GM19238 (cell line): ENCODE measurements around the gene ZNF346.
"Not testable (repeated sequence)": the region's sequence is repeated elsewhere in the genome, so short reads cannot be mapped to it uniquely, and the experiment has no call there.

Source experiments
- DNase-seq: peaks from one replicate; pipeline ENCODE4 v3.0.0; 2011; ENCODE audit warnings: low spot score; ENCODE audit not compliant: insufficient read length

The ZNF346 gene, protein sequence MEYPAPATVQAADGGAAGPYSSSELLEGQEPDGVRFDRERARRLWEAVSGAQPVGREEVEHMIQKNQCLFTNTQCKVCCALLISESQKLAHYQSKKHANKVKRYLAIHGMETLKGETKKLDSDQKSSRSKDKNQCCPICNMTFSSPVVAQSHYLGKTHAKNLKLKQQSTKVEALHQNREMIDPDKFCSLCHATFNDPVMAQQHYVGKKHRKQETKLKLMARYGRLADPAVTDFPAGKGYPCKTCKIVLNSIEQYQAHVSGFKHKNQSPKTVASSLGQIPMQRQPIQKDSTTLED

DNA sequence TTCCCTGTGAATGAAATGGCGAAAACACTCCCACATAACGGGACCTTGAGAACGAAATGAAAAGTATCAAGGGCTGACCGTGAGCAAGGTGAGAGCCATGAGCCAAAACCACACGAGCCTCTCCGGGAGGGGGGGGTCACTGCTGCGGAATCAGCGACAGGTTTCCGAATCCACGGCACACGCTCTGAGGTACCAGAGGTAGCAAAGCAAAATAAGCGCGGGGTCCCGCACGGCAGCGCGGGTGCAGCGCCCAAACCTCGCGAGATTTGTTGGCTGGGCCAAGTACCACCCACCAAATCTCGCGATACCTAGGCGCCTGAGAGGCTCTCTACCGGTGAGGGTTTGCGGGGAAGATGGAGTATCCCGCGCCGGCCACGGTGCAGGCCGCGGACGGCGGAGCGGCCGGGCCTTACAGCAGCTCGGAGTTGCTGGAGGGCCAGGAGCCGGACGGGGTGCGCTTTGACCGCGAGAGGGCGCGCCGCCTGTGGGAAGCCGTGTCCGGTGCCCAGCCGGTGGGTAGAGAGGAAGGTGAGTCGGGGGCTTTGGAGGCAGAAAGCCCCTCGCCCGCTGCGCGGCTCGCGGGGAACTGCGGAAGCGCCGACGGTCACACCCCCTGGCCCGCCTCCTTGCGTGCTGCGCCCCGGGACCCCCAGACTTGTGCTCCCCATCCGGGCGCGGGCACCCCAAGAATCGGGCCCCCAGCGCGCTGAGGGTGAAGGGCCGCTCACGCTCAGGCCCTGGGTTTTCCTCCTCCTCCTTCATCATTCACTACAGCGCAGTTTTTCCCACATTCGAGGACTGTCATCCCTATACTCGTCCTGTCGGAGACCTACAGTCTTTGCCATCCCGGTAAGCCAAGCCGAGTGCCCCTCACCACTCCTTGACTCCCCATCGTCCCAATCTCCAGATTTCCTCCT lies at the start of gene ZNF346:
TSS of gene ZNF346 (plus strand) at position 311 of the 917 bp plus-strand sequence. CDS start at position 354, 43 bp downstream.
- DNase-seq, result peak; percentile 97

- DNase-seq, result no peak
Observed at GRCh38 chr5:176979669-176980068, 42.8 kb upstream of the ZNF346 start.

DNA sequence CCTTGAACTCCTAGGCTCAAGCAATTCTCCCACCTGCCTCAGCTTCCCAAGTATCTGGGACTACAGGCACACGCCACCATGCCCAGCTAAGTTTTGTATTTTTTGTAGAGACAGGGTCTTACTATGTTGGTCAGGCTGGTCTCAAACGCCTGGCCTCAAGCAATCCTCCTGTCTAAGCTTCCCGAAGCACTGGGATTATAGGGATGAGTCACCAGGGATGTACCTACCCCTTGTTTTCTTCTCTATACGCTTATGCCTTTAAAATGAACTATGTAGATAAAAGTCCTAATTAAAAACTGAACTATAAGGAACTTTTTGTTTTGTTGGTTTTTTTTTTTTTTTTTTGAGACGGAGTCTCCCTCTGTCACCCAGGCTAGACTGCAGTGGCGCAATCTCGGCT lies 41.7 kb upstream of the ZNF346 start:
- DNase-seq, result no peak

DNA sequence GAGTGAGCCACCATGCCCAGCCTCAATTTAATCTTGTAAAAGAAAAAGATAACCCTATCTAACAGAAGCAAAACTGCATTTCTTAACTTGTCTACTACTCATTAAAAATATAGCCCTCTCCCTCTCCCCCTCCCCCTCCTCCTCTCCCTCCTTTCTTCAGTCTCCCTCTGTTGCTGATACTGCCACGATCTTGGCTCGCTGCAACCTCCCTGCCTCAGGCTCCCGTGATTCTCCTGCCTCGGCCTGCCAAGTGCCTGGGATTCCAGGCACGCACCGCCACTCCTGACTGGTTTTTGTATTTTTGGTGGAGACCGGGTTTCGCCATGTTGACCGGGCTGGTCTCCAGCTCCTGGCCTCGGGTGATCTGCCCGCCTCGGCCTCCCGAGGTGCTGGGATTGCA lies 39.4 kb upstream of the ZNF346 start:
- DNase-seq, result not testable (repeated sequence)

- not testable (repeated sequence) for DNase-seq
Observed at GRCh38 chr5:176983593-176983992, 38.9 kb upstream of the ZNF346 start.

DNA sequence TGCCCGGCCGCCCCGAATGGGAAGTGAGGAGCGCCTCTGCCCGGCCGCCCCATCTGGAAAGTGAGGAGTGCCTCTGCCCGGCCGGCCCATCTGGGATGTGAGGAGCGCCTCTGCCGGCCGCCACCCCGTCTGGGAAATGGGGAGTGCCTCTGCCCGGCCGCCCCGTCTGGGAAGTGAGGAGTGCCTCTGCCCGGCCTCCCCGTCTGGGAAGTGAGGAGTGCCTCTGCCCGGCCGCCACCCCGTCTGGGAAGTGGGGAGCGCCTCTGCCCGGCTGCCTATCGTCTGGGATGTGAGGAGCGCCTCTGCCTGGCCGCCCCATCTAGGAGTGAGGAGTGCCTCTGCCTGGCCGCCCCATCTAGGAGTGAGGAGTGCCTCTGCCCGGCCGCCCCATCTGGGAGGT lies 38.3 kb upstream of the ZNF346 start:
- DNase-seq, result not testable (repeated sequence)

GRCh38 chr5:176985516-176985915 lies 37.0 kb upstream of the ZNF346 start:
- no peak for DNase-seq

DNA sequence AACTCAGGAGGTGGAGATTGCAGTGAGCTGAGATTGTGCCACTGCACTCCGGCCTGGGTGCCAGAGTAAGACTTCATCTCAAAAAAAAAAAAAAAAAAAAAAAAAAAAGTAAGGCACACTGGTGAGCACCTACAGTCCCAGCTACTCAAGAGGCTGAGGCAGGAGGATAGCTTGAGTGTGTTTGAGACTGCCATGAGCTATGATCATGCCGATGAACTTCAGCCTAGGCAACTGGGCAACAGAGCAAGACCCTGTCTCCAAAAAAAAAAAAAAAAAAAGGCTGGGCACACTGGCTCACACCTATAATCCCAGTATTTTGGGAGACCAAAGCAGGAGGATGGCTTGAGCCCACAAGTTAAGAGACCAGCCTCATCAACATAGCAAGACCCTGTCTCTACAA lies 36.2 kb upstream of the ZNF346 start:
- DNase-seq, result no peak

DNA sequence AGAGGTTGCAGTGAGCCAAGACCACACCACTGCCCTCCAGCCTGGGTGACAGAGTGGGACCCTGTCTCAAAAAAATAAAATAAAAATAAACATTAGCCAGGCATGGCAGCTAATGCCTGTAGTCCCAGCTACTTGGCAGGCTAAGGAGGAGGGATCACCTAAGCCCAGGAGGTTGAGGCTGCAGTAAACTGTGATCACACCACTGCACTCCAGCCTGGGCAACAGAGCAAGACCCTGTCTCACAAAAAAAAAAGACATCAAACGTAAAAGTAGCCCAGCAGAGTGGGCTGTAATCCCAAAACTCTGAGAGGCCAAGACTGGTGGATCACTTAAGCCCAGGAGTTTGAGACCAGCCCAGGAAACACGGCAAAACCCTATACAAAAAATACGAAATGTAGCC lies 34.9 kb upstream of the ZNF346 start:
- DNase-seq, result no peak

GRCh38 chr5:176993081-176993480 lies 29.4 kb upstream of the ZNF346 start:
- DNase-seq, result not testable (repeated sequence)

GRCh38 chr5:176994460-176995121 lies 27.9 kb upstream of the ZNF346 start:
- no peak for DNase-seq

DNA sequence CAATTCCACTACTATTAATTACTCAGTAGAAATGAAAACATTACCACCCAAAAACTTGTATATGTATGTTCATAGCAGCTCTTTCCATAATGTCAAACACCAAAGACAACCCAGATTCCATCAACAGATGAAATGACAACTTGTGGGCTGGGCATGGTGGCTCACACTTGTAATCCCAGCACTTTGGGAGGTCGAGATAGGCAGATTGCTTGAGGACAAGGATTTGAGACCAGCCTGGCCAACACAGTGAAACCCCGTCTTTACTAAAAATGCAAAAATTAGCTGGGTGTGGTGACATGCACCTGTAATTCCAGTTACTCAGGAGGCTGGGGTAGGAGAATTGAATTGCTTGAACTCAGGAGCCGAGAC lies 27.4 kb upstream of the ZNF346 start:
- DNase-seq, result no peak

GRCh38 chr5:176995896-176996767 lies 26.4 kb upstream of the ZNF346 start:
- DNase-seq, result no peak

GRCh38 chr5:176996780-176997179 lies 25.7 kb upstream of the ZNF346 start:
- DNase-seq, result no peak

- DNase-seq, result no peak
Observed at GRCh38 chr5:176998828-176999227, 23.7 kb upstream of the ZNF346 start.

- not testable (repeated sequence) for DNase-seq
Observed at GRCh38 chr5:176999526-176999925, 23.0 kb upstream of the ZNF346 start.

DNA sequence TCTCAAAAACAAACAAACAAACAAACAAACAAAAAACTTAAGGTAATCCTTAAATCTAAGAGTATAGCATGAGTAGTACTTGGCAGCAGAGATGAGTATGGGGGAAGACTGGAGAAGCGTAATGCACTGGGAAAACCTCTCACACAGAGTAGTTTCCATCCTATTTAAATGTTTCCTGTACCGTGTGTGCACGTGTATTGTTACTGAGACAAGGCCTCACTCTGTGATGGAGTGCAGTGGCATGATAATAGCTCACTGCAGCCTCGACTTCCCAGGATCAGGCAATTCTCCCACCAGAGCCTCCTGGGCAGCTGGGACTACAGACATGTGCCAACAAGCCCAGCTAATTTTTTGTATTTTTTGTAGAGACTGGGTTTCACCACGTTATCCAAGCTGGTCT lies 18.8 kb upstream of the ZNF346 start:
- no peak for DNase-seq

DNA sequence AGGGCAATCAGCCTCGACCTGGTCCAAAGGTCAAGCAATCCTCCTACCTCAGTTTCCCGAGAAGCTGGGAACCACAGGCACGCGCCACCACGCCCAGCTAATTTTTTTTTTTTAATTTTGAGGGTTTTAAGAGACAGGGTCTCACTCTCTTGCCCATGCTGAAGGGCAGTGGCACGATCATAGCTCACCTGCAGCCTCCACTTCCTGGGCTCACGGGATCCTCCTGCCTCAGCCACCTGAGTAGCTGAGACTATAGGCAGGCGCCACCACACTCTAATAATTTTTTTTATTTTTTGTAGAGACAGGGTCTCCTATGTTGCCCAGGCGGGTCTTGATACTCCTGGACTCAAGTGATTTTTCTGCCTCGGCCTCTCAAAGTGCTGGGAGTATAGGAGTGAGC lies 17.5 kb upstream of the ZNF346 start:
- DNase-seq, result no peak

GRCh38 chr5:177005619-177006264 lies 16.8 kb upstream of the ZNF346 start:
- DNase-seq, result peak; percentile 33

- peak; percentile 84 for DNase-seq
Observed at GRCh38 chr5:177006265-177006972, 16.1 kb upstream of the ZNF346 start, which contains the start of gene UIMC1. TSS of gene UIMC1 (minus strand) at chr5:177006779. CDS start at chr5:176982615, 24,164 bp downstream.
